Medulla oblongata (tissue), 1 donor: ENCODE measurements around the gene SH3D21.
A peak's percentile ranks its signal among the peaks of the same experiment; 100 is the strongest.

Experiments used
- DNase-seq: peaks from one replicate; pipeline ENCODE4 v3.0.0-alpha.2; 2015; ENCODE audit errors: extremely low spot score

SH3D21 gene

GRCh38 chr1:36358514-36359084, 52.4 kb downstream of the SH3D21 start:
- DNase-seq: no peak

GRCh38 chr1:36359383-36359782, 53.2 kb downstream of the SH3D21 start:
- no peak for DNase-seq

GRCh38 chr1:36359911-36360550, 53.9 kb downstream of the SH3D21 start:
- no peak for DNase-seq

- peak; percentile 91 for DNase-seq
Observed at GRCh38 chr1:36365381-36365780, 59.2 kb downstream of the SH3D21 start.

GRCh38 chr1:36366091-36366661, 60.0 kb downstream of the SH3D21 start:
- DNase-seq: peak; percentile 74

- DNase-seq: no peak
Observed at GRCh38 chr1:36367066-36367465, 60.9 kb downstream of the SH3D21 start.

- no peak for DNase-seq
Observed at GRCh38 chr1:36367798-36368197, 61.6 kb downstream of the SH3D21 start.

- peak; percentile 79 for DNase-seq
Observed at GRCh38 chr1:36369061-36369861, 63.1 kb downstream of the SH3D21 start.
